Duodenal mucosa (tissue), 2 donors: Measurements from ENCODE around the gene STXBP6.

Source experiments
- H3K27ac ChIP-seq: one replicate; pipeline ENCODE4 v1.7.0; 2013; ENCODE audit warnings: low read depth, low read length
- H3K27me3 ChIP-seq, 2 donors: one replicate each; pipeline ENCODE4 v1.7.0; 2013; ENCODE audit warnings: low read length in 2 of 2, control low read depth in 1 of 2; ENCODE audit not compliant: insufficient read depth in 2 of 2, control insufficient read depth in 1 of 2
- H3K36me3 ChIP-seq, 2 donors: one replicate each; pipeline ENCODE4 v1.7.0; 2013; ENCODE audit warnings: low read length in 2 of 2, control low read depth in 1 of 2; ENCODE audit not compliant: insufficient read depth in 2 of 2, control insufficient read depth in 1 of 2
- H3K4me1 ChIP-seq, 2 donors: one replicate each; pipeline ENCODE4 v1.7.0; 2013; ENCODE audit warnings: low read length in 2 of 2, control low read depth in 1 of 2; ENCODE audit not compliant: insufficient read depth in 2 of 2, control insufficient read depth in 1 of 2
- H3K4me3 ChIP-seq, 2 donors: one replicate each; pipeline ENCODE4 v1.7.0; 2013; ENCODE audit warnings: low read length in 2 of 2, low read depth in 1 of 2
- H3K9ac ChIP-seq, 2 donors: one replicate each; pipeline ENCODE4 v1.7.0; 2013; ENCODE audit warnings: low read length in 2 of 2, low read depth in 1 of 2
- H3K9me3 ChIP-seq, 2 donors: one replicate each; pipeline ENCODE4 v1.7.0; 2013; ENCODE audit warnings: low read length in 2 of 2, control low read depth in 1 of 2; ENCODE audit not compliant: control insufficient read depth in 1 of 2

STXBP6 gene

DNA sequence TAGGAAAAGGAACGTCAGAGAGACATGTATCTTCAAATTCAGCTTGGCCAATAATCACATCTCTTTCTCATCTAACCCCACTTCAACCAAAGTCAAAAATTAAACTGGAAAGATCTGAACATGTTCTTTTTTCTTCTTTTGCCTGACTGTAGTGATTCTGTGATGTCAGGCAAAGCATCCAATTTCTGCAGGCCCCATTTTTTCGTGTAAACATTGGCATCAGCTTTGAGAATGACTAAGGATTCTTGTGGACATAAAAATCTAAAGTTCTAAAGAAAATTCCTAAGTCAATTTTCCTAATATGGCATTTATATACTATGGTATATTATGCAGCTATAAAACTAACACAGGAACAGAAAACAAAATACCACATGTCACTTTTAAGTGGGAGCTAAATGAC lies 89.1 kb downstream of the STXBP6 start:
- Histone ChIP-seq H3K9ac (no peak overlapping the region), H3K27me3 (no peaks in the 10 kb centered on the region), H3K36me3 (no peaks in the 10 kb centered on the region), H3K9me3 (no peaks in the 10 kb centered on the region), H3K4me3 (no peak overlapping the region), H3K27ac (no peak overlapping the region), H3K4me1 (peaks cover 14 to 23% of the 10 kb centered on the region in 2 donors)

DNA sequence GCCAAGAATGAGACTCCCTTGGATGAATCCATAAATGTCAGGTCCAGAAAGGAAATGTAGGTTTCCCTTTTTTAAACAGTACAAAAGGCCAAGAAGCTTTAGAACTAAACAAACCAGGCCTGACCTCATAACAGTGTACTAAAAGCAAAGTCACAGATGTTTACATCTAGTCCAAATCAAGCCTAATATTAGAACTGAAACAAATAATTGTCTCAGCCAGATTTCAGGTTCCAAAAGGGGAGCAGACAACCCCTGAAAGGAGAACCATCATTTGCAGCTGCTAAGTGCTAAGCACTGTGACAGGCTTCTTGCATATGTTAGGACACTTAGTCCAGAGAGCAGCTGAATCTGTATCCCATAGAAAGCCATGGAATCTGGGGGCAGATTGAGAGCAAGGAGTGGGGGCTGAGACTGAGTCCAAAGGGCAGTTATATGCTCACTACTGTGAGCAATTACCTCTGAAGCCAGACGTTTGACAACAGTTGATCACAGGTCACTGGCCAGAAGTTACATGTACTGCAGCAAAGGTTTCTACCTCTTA lies 90.1 kb downstream of the STXBP6 start:
- Histone ChIP-seq H3K4me3 (no peak overlapping the region), H3K4me1 (peaks cover 12 to 20% of the 10 kb centered on the region in 2 donors), H3K27ac (no peak overlapping the region), H3K9ac (no peak overlapping the region), H3K36me3 (no peaks in the 10 kb centered on the region), H3K9me3 (no peaks in the 10 kb centered on the region), H3K27me3 (no peaks in the 10 kb centered on the region)

DNA sequence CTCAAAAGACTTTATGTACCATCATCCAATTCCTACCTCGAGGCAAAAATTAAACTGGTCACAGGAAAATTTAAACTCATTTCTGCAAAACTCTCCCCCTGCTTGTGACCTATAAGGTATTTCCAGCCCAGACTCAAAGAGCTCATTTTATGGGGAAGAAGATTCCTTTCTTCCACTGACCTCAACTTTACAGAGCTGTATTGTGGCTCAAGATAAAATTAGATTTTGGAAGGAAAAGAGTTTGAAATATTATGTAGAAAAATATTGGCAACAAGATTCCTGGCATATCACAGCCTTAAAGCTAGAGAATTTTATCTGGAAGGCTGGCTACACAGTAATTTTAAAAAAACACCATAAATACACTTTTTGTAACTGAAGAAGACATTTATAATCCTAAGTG lies 91.7 kb downstream of the STXBP6 start:
- Histone ChIP-seq H3K27ac (no peak overlapping the region), H3K9ac (no peak overlapping the region), H3K27me3 (no peaks in the 10 kb centered on the region), H3K9me3 (no peaks in the 10 kb centered on the region), H3K4me1 (peaks cover 12 to 20% of the 10 kb centered on the region in 2 donors), H3K4me3 (no peak overlapping the region), H3K36me3 (no peaks in the 10 kb centered on the region)

DNA sequence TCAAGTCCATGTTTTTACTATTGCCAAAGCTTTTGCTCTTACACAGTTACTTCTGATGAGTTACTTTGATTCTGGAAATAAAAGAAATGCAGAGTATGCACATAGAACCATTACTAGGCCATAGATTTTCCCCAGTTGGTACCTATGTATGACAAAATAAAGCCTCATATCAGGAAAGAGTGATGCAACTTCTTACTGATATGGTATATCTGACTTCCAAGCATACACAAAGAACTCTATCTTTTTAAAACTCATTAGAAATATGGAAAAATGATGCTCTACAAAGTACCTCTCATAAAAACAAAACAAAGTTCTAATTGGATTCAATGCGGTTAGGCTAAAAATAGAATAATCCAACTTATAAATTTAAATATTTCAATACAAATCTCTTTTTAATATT lies 92.1 kb downstream of the STXBP6 start:
- no peaks in the 10 kb centered on the region for H3K9me3 ChIP-seq
- H3K9ac ChIP-seq = no peak overlapping the region
- H3K4me1 ChIP-seq = peaks cover 12 to 20% of the 10 kb centered on the region in 2 donors
- no peak overlapping the region for H3K27ac ChIP-seq
- H3K27me3 ChIP-seq = no peaks in the 10 kb centered on the region
- H3K36me3 ChIP-seq = no peaks in the 10 kb centered on the region
- H3K4me3 ChIP-seq = no peak overlapping the region

DNA sequence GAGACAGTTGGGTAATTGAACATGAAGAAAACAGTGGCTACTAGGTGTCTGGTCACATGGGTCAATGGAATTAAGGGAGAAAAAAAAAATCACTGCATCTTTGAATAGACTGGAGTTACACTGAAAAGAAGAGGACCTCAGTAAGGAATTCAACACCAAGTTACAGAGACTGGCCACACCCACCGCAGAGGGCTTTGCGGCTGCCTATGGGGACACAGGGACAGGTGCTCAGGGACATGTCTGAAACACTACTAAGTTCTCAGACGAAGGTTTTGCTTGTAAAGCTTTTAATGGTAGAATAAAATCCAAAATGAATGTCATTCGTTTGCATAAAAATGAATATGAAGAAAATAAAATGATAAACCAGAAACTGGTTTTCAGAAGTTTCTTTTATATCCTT lies 93.8 kb downstream of the STXBP6 start:
- Histone ChIP-seq H3K36me3 (no peaks in the 10 kb centered on the region), H3K9me3 (no peaks in the 10 kb centered on the region), H3K27me3 (no peaks in the 10 kb centered on the region), H3K27ac (no peak overlapping the region), H3K4me3 (no peak overlapping the region), H3K9ac (no peak overlapping the region), H3K4me1 (peaks cover 12 to 20% of the 10 kb centered on the region in 2 donors)

DNA sequence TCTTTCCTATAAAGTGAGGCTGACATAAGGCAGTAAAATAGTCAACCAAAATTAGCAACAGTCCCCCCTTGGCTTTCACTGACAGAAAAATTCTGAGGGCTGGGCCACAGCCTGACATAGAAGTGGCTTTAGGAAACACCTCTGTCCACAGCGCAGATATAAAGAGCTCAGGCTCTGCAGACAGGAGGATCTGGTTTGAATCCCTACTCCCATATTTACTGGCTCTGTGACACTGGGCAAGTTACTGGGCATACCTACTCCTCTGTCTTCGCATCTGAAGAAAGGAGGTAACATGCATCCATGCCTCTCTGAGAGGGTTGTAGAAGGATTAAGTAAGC lies 95.3 kb downstream of the STXBP6 start:
- Histone ChIP-seq H3K4me1 (peaks cover 3 to 8% of the 10 kb centered on the region in 2 donors), H3K27me3 (no peaks in the 10 kb centered on the region), H3K4me3 (no peak overlapping the region), H3K27ac (no peak overlapping the region), H3K9me3 (no peaks in the 10 kb centered on the region), H3K36me3 (no peaks in the 10 kb centered on the region), H3K9ac (no peak overlapping the region)

DNA sequence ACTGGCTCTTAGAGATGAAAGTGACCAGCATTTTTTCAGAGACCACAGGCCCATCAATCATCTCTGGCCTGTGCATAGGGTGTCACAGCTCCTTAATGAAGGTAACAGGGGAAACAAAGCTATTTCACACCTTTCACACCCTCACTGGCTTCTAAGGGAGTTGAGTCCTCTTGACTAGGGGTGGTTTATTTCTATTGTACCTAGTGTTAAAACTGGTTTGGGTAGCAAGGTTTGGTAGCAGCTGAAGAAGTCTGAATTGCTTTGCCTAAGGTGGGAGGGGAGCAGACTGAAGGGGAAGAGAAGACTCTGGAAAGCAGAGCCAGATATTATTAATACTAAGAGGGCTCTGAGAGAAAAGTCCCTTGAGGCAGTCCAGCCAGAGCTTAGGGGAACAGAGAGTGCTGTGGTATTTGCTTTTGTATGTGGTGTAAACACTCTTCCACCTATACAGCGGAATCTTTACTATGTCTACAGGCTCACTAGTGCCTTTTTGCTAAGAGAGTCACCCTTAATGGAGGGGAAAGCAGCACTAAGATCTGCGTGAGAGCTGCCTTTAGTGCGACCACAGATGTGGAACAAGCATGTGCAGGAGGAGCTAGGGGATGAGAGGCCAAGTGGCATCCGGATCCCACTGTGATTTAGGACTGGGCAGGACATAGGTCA lies 95.8 kb downstream of the STXBP6 start:
- no peak overlapping the region for H3K9ac ChIP-seq
- peaks cover 0 to 3% of the 10 kb centered on the region in 2 donors for H3K4me1 ChIP-seq
- H3K27ac ChIP-seq = no peak overlapping the region
- H3K9me3 ChIP-seq = no peaks in the 10 kb centered on the region
- H3K36me3 ChIP-seq = no peaks in the 10 kb centered on the region
- H3K27me3 ChIP-seq = no peaks in the 10 kb centered on the region
- H3K4me3 ChIP-seq = no peak overlapping the region

DNA sequence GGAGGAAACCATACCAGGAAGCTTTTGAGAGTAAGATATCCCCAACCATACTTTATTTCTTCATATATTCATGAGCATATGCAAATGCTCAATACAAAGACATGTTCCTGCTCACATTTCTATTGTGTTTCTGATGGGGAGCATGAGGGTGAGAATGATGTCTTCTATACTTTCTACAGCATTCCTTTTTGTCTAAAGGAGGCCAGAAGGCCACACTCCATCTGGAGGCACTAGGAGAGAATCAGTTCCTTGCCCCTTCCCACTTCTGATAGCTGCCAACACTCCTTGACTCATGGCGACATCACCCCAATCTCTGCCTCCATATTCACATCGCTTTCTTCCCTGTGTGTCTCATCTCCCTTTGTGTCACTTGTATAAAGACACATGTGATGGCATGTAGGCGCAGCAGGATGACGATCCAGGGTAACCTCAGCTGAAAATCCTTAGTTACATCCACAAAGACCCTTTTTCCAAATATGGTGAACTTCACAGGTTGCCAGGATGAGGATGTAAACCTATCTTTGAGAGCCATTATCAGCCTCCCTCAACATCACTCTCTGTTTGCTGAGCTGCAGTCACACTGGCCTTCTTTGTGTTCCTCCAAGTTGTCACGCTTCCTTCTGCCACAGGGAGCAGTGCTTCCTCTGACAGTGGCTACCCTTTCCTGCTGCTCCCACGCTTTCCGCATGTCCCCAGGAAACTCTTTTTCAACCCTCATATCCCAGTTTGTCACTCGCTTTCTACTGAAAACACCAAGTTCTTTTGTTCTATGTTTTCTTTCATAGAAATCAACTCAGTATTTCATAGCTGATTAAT lies 96.9 kb downstream of the STXBP6 start:
- H3K27ac ChIP-seq = no peak overlapping the region
- no peak overlapping the region for H3K4me3 ChIP-seq
- H3K27me3 ChIP-seq = no peaks in the 10 kb centered on the region

DNA sequence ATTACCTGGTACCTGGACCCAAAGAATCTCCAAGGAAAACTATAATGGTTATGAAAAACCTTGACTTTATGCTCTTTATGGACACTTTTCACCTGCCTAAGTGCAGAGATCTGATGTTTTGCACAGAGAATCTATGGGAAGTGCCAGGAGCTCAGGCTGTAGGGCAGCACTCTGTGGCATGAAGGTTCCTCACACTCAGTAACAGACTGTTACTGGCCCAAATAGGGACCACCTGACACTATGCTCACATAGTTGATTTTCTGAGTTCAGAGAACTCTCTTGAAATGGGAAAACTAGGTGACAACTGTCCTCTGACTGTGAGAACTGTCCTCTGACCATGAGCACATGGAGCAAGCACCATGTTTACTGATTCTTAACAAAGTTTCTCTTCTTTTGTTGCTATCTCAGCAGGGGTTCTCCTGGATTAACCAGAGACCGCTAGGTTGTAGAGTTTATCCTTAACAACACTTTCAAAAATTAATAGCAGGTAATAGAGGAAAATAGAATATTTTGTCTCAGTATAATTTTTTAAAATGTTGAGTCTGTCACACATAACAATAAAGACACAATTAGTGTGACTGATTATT lies 101.6 kb downstream of the STXBP6 start:
- H3K9ac ChIP-seq = no peak overlapping the region
- H3K27me3 ChIP-seq = no peaks in the 10 kb centered on the region
- H3K27ac ChIP-seq = no peak overlapping the region
- no peaks in the 10 kb centered on the region for H3K9me3 ChIP-seq
- H3K4me1 ChIP-seq = peaks cover 0 to 3% of the 10 kb centered on the region in 2 donors
- H3K4me3 ChIP-seq = no peak overlapping the region
- H3K36me3 ChIP-seq = no peaks in the 10 kb centered on the region

More for the DNA sequence above, 96.9 kb downstream of the STXBP6 start:
- no peaks in the 10 kb centered on the region for H3K4me1 ChIP-seq
- H3K9ac ChIP-seq = no peak overlapping the region
- H3K9me3 ChIP-seq = no peaks in the 10 kb centered on the region
- no peaks in the 10 kb centered on the region for H3K36me3 ChIP-seq

DNA sequence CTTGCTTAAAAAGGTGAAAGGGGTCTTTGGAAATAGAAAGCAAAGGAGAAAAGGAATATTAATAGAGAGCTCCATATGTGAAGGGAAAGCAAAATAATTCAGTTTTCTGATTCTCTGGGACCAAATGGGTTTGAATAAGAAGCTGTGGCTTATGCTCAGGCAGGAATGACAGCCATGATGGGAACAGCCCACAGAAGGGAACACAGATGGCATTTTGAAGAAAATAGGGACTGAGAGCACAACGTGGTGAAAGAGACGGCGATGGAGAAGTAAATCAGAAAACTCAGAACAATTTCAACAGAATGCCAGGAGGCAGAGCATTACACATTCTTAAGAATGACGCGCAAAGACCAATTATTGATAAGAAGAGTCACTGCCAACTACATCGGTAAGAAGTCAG lies 102.8 kb downstream of the STXBP6 start:
- Histone ChIP-seq H3K27me3 (no peaks in the 10 kb centered on the region), H3K9ac (no peak overlapping the region), H3K4me3 (no peak overlapping the region), H3K36me3 (no peaks in the 10 kb centered on the region), H3K4me1 (peaks cover 5 to 8% of the 10 kb centered on the region in 2 donors), H3K27ac (no peak overlapping the region), H3K9me3 (no peaks in the 10 kb centered on the region)
